Mesothelial cell of epicardium (in vitro differentiated cells): ENCODE data around the gene RASGRP4. TPM values are rescaled to one million over a fixed set of nuclear protein-coding genes. Genes with fewer than 3 reads are reported as not detected.

Source experiments
- DNase-seq, 2 experiments: peaks; one replicate each; pipeline ENCODE4 v3.0.0; 2021; ENCODE audit warnings: low spot score in 2 of 2; ENCODE audit not compliant: unreplicated experiment in 2 of 2
- H3K27ac Mint-ChIP-seq: 2 replicates; pipeline ENCODE4 v1.8.0; 2021; ENCODE audit warnings: mixed read lengths
- H3K27me3 Mint-ChIP-seq: 2 replicates; pipeline ENCODE4 v1.8.0; 2021; ENCODE audit warnings: low read depth, mixed read lengths
- H3K36me3 Mint-ChIP-seq: 2 replicates; pipeline ENCODE4 v1.8.0; 2021; ENCODE audit warnings: mixed read lengths
- H3K4me1 Mint-ChIP-seq: 2 replicates; pipeline ENCODE4 v1.8.0; 2021; ENCODE audit warnings: mixed read lengths
- H3K4me3 Mint-ChIP-seq: 2 replicates; pipeline ENCODE4 v1.8.0; 2021; ENCODE audit warnings: mild to moderate bottlenecking, moderate library complexity, mixed read lengths
- H3K9me3 Mint-ChIP-seq: 2 replicates; pipeline ENCODE4 v1.8.0; 2021; ENCODE audit warnings: mixed read lengths
- total RNA-seq: library from RNA; stranded (reverse); gene quantifications from 3 replicates; pipeline ENCODE4 v1.2.1, GENCODE V29; 2021
- TF ChIP-seq, protein P1 (sequence below): fragments of 200-600 bp; sonication (generic); IDR thresholded peaks from one replicate; pipeline ENCODE4 v1.5.0; 2021; ENCODE audit warnings: antibody characterized with exemption; ENCODE audit not compliant: unreplicated experiment

The RASGRP4 gene
- total RNA-seq, 1 donor from 2014 or later, result 1.2 TPM

- H3K4me1 Mint-ChIP-seq, result peaks cover 2% of the 10 kb centered on the region
- DNase-seq, result no peak
- TF ChIP-seq, protein P1, sequence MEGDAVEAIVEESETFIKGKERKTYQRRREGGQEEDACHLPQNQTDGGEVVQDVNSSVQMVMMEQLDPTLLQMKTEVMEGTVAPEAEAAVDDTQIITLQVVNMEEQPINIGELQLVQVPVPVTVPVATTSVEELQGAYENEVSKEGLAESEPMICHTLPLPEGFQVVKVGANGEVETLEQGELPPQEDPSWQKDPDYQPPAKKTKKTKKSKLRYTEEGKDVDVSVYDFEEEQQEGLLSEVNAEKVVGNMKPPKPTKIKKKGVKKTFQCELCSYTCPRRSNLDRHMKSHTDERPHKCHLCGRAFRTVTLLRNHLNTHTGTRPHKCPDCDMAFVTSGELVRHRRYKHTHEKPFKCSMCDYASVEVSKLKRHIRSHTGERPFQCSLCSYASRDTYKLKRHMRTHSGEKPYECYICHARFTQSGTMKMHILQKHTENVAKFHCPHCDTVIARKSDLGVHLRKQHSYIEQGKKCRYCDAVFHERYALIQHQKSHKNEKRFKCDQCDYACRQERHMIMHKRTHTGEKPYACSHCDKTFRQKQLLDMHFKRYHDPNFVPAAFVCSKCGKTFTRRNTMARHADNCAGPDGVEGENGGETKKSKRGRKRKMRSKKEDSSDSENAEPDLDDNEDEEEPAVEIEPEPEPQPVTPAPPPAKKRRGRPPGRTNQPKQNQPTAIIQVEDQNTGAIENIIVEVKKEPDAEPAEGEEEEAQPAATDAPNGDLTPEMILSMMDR, result no peak
- H3K36me3 Mint-ChIP-seq, result peaks cover 13% of the 10 kb centered on the region
- peaks cover 11% of the 10 kb centered on the region for H3K9me3 Mint-ChIP-seq
- no peak overlapping the region for H3K27ac Mint-ChIP-seq
- no peak overlapping the region for H3K4me3 Mint-ChIP-seq
- peaks cover 15% of the 10 kb centered on the region for H3K27me3 Mint-ChIP-seq
These were observed 26.5 kb downstream of the RASGRP4 start for GRCh38 chr19:38399537-38399936.

- TF ChIP-seq, protein P1, result no peak
- H3K9me3 Mint-ChIP-seq, result peaks cover 11% of the 10 kb centered on the region
- peaks cover 16% of the 10 kb centered on the region for H3K27me3 Mint-ChIP-seq
- no peak for DNase-seq
- peaks cover 16% of the 10 kb centered on the region for H3K36me3 Mint-ChIP-seq
- no peak overlapping the region for H3K4me3 Mint-ChIP-seq
- H3K4me1 Mint-ChIP-seq, result peaks cover 2% of the 10 kb centered on the region
- no peak overlapping the region for H3K27ac Mint-ChIP-seq
These were observed 26.9 kb downstream of the RASGRP4 start for GRCh38 chr19:38399081-38399480.

DNA sequence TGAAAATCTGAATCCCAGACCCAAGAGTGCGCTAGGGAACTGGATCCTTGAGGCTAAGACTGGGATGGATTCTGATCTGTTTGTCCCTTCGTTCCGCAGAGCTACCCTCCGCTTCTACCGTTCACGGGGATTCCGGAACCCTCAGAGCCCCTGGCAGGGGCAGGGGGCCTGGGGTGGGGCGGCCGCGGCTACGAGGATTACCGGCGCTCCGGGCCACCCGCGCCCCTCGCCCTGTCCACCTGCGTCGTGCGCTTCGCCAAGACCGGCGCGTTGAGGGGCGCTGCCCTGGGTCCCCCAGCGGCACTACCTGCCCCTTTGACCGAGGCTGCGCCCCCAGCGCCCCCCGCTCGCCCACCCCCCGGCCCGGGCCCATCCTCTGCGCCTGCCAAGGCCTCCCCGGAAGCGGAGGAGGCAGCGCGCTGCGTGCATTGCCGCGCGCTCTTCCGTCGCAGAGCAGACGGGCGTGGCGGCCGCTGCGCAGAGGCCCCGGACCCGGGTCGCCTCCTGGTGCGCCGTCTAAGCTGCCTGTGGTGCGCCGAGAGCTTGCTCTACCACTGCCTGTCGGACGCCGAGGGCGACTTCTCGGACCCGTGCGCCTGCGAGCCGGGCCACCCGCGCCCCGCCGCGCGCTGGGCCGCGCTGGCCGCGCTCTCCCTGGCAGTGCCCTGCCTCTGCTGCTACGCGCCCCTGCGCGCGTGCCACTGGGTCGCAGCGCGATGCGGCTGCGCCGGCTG, 30.5 kb downstream of the RASGRP4 start:
- H3K27ac Mint-ChIP-seq, result no peak overlapping the region
- TF ChIP-seq, protein P1, result no peak
- peaks cover 14% of the 10 kb centered on the region for H3K9me3 Mint-ChIP-seq
- no peak overlapping the region for H3K4me3 Mint-ChIP-seq
- peaks cover 25% of the 10 kb centered on the region for H3K36me3 Mint-ChIP-seq
- peaks cover 2% of the 10 kb centered on the region for H3K4me1 Mint-ChIP-seq
- no peak for DNase-seq
- H3K27me3 Mint-ChIP-seq, result peaks cover 22% of the 10 kb centered on the region

DNA sequence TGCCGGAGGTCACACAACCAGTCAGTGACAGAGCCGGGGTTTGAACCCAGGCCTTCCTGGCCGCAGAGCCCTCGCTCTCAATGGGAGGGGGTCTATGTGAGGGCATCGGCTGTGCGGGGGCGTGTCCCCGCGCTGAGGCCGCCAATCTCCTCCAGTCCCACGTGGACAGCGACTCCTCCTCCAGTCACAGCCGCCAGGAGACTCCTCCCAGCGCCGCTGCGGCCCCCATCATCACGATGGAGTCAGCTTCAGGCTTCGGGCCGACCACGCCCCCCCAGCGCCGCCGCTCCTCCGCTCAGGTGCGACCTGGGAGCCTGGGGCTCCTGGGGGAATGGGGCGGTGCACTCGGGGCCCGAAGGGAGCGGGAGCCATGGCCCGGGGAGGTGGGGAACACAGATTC, 31.5 kb downstream of the RASGRP4 start:
- peaks cover 25% of the 10 kb centered on the region for H3K36me3 Mint-ChIP-seq
- H3K9me3 Mint-ChIP-seq, result peaks cover 14% of the 10 kb centered on the region
- TF ChIP-seq, protein P1, result no peak
- peaks cover 5% of the 10 kb centered on the region for H3K4me1 Mint-ChIP-seq
- H3K27ac Mint-ChIP-seq, result no peak overlapping the region
- no peak for DNase-seq
- no peak overlapping the region for H3K4me3 Mint-ChIP-seq
- peaks cover 18% of the 10 kb centered on the region for H3K27me3 Mint-ChIP-seq

GRCh38 chr19:38392707-38393308, 33.2 kb downstream of the RASGRP4 start:
- peaks cover 14% of the 10 kb centered on the region for H3K9me3 Mint-ChIP-seq
- no peak for DNase-seq
- no peak overlapping the region for H3K27ac Mint-ChIP-seq
- TF ChIP-seq, protein P1, result no peak
- H3K36me3 Mint-ChIP-seq, result peaks cover 25% of the 10 kb centered on the region
- H3K4me3 Mint-ChIP-seq, result no peak overlapping the region
- peaks cover 18% of the 10 kb centered on the region for H3K27me3 Mint-ChIP-seq
- H3K4me1 Mint-ChIP-seq, result peaks cover 12% of the 10 kb centered on the region
